GM18951 (cell line): Measurements from ENCODE around the gene HORMAD2.

Experiments used
- POLR2A ChIP-seq: IDR thresholded peaks from 4 replicates; pipeline ENCODE4 v1.6.1; 2011; ENCODE audit warnings: mild to moderate bottlenecking; ENCODE audit not compliant: insufficient read length, insufficient read depth; ENCODE audit errors: extremely low read depth
- in situ Hi-C: fragments of 300-500 bp; cut with MboI; formaldehyde crosslinking; loops from one replicate; pipeline ENCODE4 v1.12.0; 2022; ENCODE audit warnings: low sequenced_read_pairs, mixed read lengths, inconsistent platforms; ENCODE audit not compliant: unreplicated experiment

The HORMAD2 gene

GRCh38 chr22:30097861-30098260 lies 17.6 kb downstream of the HORMAD2 start:
- TF ChIP-seq POLR2A = no peak
- in situ Hi-C loops = no loop called here

- in situ Hi-C loops = loop anchor here (25.0 kb wide), 3 partner anchors 137 to 387 kb away; partner anchors contain the start of genes LIF, RNF215 and SEC14L2
Observed at GRCh38 chr22:30100770-30101169, 20.5 kb downstream of the HORMAD2 start.

DNA sequence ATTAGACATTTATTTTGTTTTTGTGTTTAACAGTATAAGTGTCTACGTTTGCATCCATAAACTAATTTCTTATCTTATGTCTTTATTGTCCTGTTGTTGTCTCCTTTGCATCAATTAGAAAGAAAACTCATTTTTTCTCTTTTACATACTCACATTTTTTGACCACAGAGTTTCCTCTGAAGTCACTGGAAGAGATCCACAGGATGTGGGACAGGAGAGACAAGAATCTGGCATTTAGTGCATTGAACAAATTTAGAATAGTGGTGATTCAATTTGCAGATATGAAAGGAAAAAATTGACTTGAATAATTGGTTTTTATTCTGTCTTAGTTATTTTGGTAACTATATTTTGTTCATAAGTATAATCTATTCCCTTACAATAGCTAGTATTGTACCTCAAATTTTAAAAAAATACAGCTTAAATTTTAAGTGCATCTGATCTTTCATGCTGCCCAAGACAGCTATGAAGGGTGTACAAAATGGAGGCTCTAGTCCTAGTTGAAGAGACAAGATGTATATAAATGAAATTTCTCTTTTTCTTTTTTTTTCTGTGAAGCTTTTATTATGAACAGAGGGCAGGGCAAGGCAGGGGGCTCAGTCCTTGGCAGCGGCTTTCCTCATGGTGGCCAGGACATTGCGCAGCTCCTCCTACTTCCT lies 24.4 kb downstream of the HORMAD2 start:
- in situ Hi-C loops = loop anchor here (25.0 kb wide), 3 partner anchors 133 to 383 kb away; partner anchors contain the start of genes LIF, RNF215 and SEC14L2
- TF ChIP-seq POLR2A = no peak

- in situ Hi-C loops = loop anchor here (25.0 kb wide), 3 partner anchors 132 to 382 kb away; partner anchors contain the start of genes LIF, RNF215 and SEC14L2
- no peak for TF ChIP-seq POLR2A
Observed at GRCh38 chr22:30105483-30105882, 25.2 kb downstream of the HORMAD2 start.

GRCh38 chr22:30113494-30113893 lies 33.2 kb downstream of the HORMAD2 start:
- no peak for TF ChIP-seq POLR2A
- in situ Hi-C loops = loop anchor here (25.0 kb wide), 3 partner anchors 124 to 374 kb away; partner anchors contain the start of genes LIF, RNF215 and SEC14L2

DNA sequence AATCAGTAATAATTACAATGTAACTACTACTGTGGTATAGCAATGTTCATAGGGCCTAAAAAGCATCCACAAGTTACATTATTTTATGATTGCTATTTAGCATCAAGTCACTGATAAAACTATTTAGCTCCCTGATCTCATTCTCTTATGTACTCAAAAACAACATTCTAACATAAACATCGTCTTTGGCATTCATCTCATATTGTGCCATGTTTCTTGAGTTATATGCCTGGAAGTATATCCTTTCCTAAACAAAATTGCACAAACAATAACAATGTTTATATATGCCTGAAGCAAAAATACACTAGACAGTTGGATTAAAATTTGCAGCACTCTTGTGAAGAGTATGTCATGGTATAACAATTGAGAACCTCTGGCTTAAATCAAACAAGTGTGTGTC lies 34.1 kb downstream of the HORMAD2 start:
- in situ Hi-C loops = loop anchor here (25.0 kb wide), 3 partner anchors 123 to 373 kb away; partner anchors contain the start of genes LIF, RNF215 and SEC14L2
- TF ChIP-seq POLR2A = no peak

DNA sequence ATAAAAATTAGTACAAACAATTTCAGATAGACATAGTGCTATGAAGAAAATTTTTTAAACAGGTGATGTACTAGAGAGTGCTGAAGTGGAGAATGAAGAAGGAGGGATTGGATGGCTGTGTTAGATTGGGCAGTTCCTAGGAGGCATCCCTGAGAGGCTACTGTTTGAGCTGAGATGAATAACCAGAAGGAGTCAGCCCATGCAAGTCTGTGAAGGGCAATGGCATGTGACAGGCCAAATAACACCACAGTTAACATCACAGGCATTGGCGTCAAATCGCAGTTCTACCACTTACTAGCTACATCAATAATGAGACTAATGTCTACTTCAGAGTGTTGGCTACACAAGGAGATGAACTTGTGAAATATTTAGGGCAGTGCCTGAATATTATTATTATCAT lies 35.4 kb downstream of the HORMAD2 start:
- in situ Hi-C loops = loop anchor here (25.0 kb wide), 3 partner anchors 122 to 372 kb away; partner anchors contain the start of genes LIF, RNF215 and SEC14L2
- TF ChIP-seq POLR2A = no peak

DNA sequence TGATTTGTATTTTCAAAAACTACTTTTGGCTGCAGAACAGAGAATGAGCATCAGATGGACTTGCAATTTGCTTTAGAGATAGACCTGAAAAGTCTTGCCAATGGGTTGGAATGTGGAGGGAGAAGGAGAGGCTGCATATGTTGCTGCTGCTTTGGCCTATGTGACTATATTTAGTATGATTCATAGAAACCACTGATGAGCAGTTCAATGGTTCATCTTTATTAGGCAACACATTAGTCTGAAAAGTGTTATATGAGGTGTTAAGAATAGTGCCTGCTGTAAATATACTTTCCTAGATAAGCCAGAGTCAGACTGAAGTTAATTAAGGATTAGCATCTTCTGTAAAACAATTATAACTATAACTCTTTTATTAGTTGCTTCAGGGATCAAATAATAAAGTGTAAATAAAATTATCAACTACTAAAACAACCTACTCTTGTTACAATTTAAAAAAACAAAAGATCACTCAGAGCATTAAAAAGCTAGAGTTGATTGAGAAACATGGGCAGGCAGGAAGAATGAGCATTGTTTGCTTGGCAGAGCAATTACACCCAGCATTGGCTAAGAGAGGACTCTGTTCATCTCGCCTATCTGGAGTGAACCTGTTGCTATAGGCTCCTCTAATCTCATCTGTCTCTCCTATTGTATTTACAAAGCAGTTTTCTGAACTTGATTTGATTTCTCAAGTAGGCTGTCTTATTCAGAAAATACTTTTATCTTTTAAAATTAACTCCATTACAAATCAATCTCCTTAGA lies 36.3 kb downstream of the HORMAD2 start:
- in situ Hi-C loops = loop anchor here (25.0 kb wide), 3 partner anchors 121 to 371 kb away; partner anchors contain the start of genes LIF, RNF215 and SEC14L2
- no peak for TF ChIP-seq POLR2A

GRCh38 chr22:30117256-30117655 lies 37.0 kb downstream of the HORMAD2 start:
- in situ Hi-C loops = loop anchor here (25.0 kb wide), 3 partner anchors 120 to 370 kb away; partner anchors contain the start of genes LIF, RNF215 and SEC14L2
- no peak for TF ChIP-seq POLR2A

GRCh38 chr22:30118291-30118690 lies 38.0 kb downstream of the HORMAD2 start:
- in situ Hi-C loops = loop anchor here (25.0 kb wide), 3 partner anchors 119 to 369 kb away; partner anchors contain the start of genes LIF, RNF215 and SEC14L2
- no peak for TF ChIP-seq POLR2A

DNA sequence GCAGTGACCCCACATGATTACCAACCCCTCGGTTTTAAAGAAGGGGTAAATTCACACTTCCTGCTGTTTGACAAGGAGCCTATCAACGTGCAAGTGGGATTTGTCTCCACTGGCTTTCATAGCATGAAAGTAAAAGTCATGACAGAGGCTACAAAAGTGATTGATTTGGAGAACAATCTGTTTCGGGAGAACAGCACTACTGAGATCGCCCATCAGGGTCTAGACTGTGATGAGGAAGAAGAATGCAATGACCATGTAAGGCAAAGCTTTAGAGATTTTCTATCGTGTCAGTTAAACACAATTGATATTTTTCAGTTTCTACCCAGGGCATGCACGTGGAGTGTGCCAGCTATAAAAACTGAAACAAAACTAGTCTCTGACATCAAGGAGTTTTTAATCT lies 41.7 kb downstream of the HORMAD2 start:
- in situ Hi-C loops = loop anchor here (25.0 kb wide), 3 partner anchors 115 to 365 kb away; partner anchors contain the start of genes LIF, RNF215 and SEC14L2
- no peak for TF ChIP-seq POLR2A

GRCh38 chr22:30123463-30123862 lies 43.2 kb downstream of the HORMAD2 start:
- in situ Hi-C loops = loop anchor here (25.0 kb wide), 3 partner anchors 114 to 364 kb away; partner anchors contain the start of genes LIF, RNF215 and SEC14L2
- TF ChIP-seq POLR2A = no peak

DNA sequence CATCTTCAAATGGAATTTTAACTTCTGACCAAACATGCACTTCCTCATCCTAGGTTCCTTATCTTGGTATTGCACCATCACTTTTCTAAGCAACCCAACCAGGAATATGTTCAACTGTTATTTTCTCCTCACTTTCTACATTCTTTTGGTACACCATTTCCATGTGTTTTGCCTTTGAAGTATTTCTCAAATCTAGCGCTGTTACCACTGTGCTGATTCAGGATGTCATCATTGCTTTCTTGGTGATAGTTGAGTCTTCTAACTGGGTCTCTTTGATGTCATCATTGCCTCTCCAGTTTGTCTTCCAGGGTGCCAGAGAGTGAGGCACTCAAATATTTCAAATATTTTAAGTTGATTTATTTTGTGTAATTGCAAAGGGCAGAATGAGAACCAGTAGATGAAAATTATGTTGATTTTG lies 47.5 kb downstream of the HORMAD2 start:
- no peak for TF ChIP-seq POLR2A
- in situ Hi-C loops = no loop called here

GRCh38 chr22:30128511-30128910 lies 48.2 kb downstream of the HORMAD2 start:
- TF ChIP-seq POLR2A = no peak
- in situ Hi-C loops = no loop called here

DNA sequence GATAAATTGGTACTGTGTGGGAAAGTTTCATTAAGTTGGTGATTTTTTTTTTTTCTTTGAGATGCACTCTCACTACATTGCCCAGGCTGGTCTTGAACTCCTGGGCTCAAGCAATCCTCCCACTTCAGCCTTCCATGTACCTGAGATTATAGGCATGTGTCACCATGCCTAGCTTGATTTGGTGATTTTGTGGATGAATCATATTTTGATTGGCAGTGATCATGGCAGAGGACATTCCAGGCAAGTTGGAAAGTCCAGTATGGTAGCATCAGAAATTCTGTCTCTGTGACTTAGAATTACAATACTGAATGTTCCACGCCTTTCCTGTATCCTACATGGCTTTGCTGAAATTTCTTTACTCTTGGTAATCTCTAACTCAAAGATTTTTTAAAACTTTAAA lies 49.4 kb downstream of the HORMAD2 start:
- TF ChIP-seq POLR2A = no peak
- in situ Hi-C loops = no loop called here
